Activated T-cell treated with anti-CD3 and anti-CD28 coated beads for 48 hours (primary cell): Measurements from ENCODE around the gene COL26A1.

Experiments
- DNase-seq: peaks from one replicate; pipeline ENCODE4 v3.0.0-alpha.2; 2020; ENCODE audit warnings: low read depth

The COL26A1 gene

DNA sequence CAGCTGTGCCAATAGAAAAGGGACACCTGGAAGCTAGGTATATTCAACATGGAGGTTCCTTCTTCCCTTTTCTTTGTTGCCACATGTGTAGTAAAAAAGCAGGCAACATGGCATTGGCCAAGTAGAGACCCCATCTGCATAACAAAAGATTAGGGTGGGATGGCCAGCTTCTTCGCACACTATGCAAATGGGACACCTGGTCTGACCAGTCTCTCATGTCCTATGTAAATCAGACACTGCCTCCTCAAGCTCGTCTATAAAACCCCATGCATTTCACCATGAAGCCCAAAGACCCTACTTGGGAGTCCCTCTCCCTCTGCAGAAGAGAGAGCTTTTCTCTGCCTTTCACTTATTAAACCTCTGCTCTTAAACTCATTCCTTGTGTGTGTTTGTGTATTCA lies 212.5 kb downstream of the COL26A1 start:
- DNase-seq: no peak

GRCh38 chr7:101575721-101576120 lies 213.0 kb downstream of the COL26A1 start:
- no peak for DNase-seq

GRCh38 chr7:101576998-101577397 lies 214.3 kb downstream of the COL26A1 start:
- no peak for DNase-seq

GRCh38 chr7:101578552-101578951 lies 215.9 kb downstream of the COL26A1 start:
- DNase-seq: no peak

DNA sequence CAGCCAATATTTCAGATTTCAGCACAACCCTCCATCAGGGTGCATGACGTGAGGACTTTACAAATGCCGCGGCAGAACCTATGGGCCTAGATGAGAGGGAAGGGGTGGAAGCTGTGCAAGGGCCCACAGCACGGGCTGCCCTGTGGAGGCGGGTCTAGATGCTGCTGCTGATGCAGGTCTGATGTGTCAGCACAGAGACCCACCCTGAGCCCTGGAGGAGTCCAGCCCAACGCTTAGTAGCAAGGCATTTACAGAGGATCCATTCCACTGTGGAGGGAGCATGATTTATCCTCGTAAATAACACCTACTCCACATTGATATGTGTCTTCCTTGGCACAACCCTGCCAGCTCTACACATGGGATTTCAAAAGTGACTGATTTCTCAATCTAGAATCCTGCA lies 217.9 kb downstream of the COL26A1 start:
- DNase-seq: no peak

GRCh38 chr7:101581891-101582290 lies 219.2 kb downstream of the COL26A1 start:
- DNase-seq: no peak

- no peak for DNase-seq
These were observed 220.3 kb downstream of the COL26A1 start for GRCh38 chr7:101582971-101583370.

DNA sequence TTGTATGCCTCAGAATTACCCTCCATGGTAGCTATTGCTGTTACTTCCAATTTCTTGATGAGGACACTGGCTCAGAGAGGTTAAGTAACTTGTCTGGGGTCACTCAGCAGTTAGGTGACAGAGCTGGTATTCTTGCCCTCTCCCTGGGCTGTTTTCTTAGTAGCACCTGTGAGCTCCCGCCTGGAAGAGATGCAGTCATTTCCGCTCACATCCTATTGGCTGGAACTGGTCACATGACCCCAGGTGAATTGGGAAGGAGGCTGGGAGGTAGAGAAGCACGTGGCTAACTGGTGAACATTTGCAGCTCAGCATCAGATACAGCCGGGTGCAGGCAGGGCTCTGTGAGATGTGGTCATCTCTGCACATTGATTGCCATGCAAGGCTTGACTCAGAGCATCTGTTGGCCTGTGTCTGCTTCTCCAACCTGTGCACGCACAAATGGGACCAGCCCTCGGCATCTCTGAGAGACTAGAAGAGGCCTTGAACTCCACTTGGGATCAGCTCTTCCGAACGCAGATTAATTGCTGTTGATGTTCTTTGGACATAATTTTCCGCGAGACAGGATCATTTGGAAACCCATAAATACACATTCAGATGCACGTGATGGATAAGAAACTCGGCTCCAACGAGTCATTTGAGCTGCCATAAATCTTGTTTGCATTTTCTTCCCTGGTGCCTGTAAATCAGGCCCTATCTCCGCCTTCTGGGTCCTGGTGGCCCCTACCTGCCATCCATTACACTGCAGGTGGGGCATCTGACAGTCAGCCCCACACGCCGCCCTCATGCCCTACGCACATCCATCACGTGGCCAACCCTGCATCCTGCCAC lies 223.6 kb downstream of the COL26A1 start:
- DNase-seq: no peak

GRCh38 chr7:101586906-101587677 lies 224.4 kb downstream of the COL26A1 start:
- DNase-seq: no peak

- DNase-seq: no peak
These were observed 225.7 kb downstream of the COL26A1 start for GRCh38 chr7:101588131-101588935.

DNA sequence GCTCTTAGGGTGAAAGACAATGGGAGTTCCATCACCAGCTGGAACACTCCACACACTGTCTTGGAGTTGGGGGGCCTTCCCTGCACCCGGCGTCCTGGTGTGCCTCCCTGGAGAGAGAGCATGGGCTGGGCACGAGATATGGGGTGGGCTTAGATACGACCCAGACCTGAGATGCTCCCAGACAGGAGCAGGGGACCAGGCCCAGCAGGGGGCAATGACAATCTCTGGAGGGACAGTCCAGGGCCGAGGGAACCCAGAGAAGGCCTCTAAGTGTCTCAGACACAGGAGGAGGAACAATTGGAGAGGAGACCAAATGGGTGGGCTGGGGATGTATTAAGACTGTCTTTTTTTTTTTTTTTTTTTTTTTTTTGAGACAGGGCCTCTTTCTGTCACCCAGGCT lies 226.4 kb downstream of the COL26A1 start:
- DNase-seq: no peak

- no peak for DNase-seq
These were observed 227.4 kb downstream of the COL26A1 start for GRCh38 chr7:101589976-101590662.

- no peak for DNase-seq
These were observed 228.2 kb downstream of the COL26A1 start for GRCh38 chr7:101590663-101591435.

DNA sequence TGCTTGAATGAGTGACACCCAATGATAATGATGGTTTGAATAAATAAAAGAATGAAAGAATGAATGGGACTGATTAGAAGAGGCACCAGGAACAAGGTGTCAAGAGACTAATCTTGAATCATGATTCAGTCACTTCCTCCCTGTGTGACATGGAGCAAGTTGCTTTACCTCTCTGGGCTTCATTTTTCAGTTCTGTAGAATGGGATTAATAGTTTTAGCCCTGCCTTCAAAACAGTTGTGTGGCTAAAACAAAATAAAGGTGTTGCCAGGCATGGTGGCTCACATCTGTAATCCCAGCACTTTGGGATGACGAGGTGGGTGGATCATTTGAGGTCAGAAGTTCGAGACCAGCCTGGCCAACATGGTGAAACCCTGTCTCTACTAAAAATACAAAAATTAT lies 228.8 kb downstream of the COL26A1 start:
- DNase-seq: no peak

DNA sequence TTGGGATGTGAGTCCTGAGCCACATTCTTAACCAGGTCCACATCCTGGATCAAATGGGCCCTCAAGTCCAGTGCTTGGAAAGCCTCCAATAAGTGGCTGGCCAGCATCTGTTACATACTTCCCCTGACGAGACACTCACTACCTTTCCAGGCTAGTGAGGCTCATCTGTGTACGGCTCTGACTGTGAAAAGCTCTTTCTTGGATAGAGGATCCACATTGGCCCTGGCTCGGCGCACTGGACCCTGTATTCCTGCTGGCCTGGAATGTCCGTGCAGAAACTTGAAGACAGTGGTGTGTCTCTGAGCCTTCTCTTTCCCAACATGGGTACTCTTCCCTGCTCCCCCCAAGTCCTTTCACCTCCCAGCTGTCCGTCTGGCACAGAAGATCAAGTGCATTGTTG lies 230.9 kb downstream of the COL26A1 start:
- DNase-seq: no peak

DNA sequence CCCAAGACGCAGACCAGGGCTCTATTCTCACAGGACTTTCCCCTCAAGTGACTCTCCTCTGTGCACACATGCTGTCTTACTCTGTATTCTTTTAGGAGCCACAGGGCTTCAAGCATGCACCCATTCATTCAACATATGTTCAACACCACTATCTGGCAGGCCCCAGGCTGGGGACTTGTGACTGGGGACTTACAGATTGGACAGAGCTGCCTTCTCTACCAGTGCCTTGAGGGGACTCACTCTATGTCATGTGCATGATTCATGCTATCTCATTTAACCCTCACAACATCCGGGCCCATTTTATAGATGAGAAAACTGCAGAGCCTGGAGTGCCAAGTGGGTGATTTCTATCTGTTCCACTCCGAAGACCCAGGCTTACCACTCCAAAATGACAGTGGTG lies 232.1 kb downstream of the COL26A1 start:
- no peak for DNase-seq

DNA sequence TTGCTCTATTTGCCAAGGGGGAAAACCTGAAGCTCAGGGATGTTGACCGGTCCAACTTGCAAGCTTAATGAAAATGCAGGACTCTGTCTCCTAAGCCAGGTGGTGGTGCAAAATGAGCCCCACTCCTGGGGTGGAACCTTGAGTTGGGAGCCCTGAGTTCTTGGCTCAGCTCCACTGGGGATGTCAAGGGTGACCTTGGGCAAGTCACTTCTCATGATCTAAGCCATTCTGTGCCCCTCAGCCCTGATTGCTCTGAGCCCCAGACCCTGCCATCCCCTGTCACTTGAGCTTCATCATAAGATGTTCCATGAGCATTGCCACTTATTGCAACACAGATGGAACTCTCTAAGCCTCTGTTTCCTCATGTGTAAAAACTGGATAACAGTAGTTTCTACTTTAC lies 232.6 kb downstream of the COL26A1 start:
- no peak for DNase-seq

DNA sequence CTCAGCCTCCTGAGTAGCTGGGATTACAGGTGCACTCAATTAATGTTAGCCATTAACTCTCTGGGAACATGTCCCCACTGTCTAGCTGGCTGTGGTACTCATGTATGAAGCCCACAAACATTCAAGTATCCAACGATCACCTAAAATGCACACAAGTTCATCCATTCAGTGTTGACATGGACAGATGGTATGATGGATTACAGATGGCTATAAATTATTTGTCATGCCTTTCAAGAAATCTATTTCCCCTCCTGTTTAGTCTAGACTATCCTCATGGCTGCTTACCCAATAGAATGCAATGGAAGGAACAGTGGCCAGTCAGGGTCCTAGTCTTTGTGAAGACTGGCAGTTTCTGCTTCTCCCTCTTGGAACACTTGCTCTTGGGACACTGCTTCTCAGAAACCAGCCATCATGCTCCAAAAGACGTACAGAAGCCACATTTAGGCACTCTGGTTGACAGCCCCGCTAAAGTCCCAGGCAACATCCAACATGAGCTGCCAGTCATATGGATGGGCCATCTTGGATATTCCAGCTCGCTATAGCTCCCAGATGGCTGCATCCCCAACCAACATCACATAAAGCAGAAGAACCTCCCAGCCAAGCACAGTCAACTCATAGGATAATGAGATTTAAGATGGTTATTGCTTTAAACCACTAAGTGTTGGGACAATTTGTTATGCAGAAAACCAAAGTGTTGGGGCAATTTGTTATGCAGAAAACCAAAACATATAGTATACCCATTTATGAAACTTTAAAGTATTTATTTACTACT lies 233.3 kb downstream of the COL26A1 start:
- DNase-seq: no peak

- no peak for DNase-seq
These were observed 234.2 kb downstream of the COL26A1 start for GRCh38 chr7:101596898-101597297.

GRCh38 chr7:101597941-101598340 lies 235.3 kb downstream of the COL26A1 start:
- DNase-seq: no peak
